Measurements from ENCODE around the gene PROM1. TPM values are rescaled to one million over a fixed set of nuclear protein-coding genes. Genes with fewer than 3 reads are reported as not detected.

The PROM1 gene
- total and polyA plus RNA-seq, 8 donors, result 3.5 to 124 (median 12.3) TPM

DNA sequence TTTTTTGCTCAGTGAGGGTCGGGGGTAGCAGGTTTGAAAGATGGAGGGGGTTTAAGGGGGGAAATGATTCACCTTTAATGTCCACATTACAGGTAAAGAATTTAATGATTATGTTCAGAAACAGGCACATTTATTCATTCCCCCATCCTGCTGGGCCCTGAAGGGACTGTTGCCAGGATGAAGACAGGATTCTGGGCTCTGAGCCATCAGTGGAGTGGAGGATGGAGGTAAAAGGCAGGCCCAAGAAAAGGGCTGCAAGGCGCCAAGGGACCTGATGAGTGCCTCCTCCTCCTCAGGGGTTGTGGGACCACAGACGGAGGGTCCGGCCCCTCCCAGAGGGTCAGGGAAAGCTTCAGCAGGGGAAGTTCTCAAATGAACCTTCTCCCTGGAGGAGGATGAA lies 40.4 kb upstream of the PROM1 start:
- peak in 1 of 2 donors; percentile 32 for DNase-seq
- H3K27me3 ChIP-seq, result no peaks in the 10 kb centered on the region
- intact Hi-C loops (cut with DNase I; ENCODE audit: low total_unique reads), result no loop called here
- TF ChIP-seq POLR2A (IDR thresholded peaks at IDR 0.05), result no peak
- no peak for TF ChIP-seq EP300 (IDR thresholded peaks at IDR 0.05)
- TF ChIP-seq, protein P1, sequence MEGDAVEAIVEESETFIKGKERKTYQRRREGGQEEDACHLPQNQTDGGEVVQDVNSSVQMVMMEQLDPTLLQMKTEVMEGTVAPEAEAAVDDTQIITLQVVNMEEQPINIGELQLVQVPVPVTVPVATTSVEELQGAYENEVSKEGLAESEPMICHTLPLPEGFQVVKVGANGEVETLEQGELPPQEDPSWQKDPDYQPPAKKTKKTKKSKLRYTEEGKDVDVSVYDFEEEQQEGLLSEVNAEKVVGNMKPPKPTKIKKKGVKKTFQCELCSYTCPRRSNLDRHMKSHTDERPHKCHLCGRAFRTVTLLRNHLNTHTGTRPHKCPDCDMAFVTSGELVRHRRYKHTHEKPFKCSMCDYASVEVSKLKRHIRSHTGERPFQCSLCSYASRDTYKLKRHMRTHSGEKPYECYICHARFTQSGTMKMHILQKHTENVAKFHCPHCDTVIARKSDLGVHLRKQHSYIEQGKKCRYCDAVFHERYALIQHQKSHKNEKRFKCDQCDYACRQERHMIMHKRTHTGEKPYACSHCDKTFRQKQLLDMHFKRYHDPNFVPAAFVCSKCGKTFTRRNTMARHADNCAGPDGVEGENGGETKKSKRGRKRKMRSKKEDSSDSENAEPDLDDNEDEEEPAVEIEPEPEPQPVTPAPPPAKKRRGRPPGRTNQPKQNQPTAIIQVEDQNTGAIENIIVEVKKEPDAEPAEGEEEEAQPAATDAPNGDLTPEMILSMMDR (IDR thresholded peaks at IDR 0.05), result no peak
- TF ChIP-seq POLR2AphosphoS5 (IDR thresholded peaks at IDR 0.05), result no peak
- no peaks in the 10 kb centered on the region for H3K9me3 ChIP-seq
- peak overlapping the region in 1 of 5 donors; percentile 39 for H3K27ac ChIP-seq
- H3K4me3 ChIP-seq, result no peak overlapping the region
- H3K36me3 ChIP-seq, result no peaks in the 10 kb centered on the region
- 79 to 91% (median 87%) methylated on average over 4 of the region's 4 CpGs for WGBS, 5 donors
- H3K4me1 ChIP-seq, result peaks cover 6 to 30% (median 13%) of the 10 kb centered on the region in 4 donors

DNA sequence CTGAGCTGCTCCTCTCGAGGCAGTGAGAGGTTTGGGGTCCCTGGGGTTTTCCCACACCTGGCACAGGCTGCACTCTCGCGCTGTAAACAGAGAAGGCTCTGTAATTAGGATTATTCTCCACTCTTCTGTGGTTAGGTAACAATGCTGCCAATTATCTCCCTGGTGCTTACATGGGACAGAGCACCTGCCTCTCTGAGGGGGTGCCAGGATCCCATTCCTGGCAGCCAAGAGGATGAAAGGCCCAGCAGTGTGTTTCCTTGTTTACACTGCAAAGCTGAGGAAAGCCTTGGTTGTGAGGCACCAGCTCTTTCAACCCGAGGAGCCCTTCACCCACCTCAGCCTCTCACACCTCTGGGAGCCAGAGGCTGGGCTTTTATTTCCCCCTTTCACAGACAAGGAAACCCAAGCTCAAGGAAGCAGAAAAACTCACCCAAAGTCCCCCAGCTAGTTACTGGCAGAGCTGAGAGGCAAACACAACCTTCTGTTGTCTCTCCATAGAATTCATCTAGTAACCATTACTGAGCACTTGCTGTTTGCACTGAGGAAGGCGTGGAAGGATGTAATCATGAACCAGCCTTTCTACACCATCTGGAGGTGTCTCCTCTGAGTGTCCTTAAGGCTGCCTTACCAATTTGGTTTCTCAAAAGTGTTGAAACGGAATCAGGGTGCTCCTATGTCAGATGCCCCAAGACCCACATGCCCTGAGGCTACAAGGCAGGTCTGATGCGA lies 39.7 kb upstream of the PROM1 start:
- TF ChIP-seq POLR2AphosphoS5 (IDR thresholded peaks at IDR 0.05), result peak in 1 of 3 donors; percentile 27
- TF ChIP-seq, protein P1 (IDR thresholded peaks at IDR 0.05), result no peak
- DNase-seq, result peak; percentile 39 to 47

DNA sequence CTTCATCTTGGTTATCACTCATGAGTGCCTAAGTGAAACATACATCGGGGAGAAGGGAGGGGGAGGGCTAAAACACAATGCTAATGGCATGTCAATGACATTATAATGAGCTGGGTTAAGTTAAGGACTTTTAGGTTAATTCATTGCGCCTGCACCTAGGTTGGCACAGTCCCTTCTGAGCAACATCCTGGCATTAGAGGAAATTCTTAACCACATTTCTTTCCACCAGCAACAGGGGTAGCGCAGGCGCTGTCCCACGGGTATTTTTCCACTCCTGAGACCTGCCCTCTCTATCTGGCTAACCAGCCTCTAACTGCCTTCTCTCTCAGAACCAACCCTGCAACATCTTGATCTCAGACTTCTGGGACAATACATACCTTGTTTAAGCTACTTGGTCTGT lies 39.0 kb upstream of the PROM1 start:
- H3K27me3 ChIP-seq, result no peaks in the 10 kb centered on the region
- H3K4me1 ChIP-seq, result peaks cover 0 to 25% (median 9%) of the 10 kb centered on the region in 4 donors

More for the DNA sequence above, 39.7 kb upstream of the PROM1 start:
- Histone ChIP-seq H3K9me3 (no peaks in the 10 kb centered on the region), H3K27me3 (no peaks in the 10 kb centered on the region), H3K4me1 (peaks cover 0 to 25% (median 9%) of the 10 kb centered on the region in 4 donors), H3K4me3 (no peak overlapping the region), H3K36me3 (no peaks in the 10 kb centered on the region), H3K27ac (peak overlapping the region in 2 of 5 donors; percentile 39 to 50)
- intact Hi-C loops (cut with DNase I; ENCODE audit: low total_unique reads), result no loop called here
- 50 to 76% (median 54%) methylated on average over 7 of the region's 7 CpGs for WGBS, 5 donors

DNA sequence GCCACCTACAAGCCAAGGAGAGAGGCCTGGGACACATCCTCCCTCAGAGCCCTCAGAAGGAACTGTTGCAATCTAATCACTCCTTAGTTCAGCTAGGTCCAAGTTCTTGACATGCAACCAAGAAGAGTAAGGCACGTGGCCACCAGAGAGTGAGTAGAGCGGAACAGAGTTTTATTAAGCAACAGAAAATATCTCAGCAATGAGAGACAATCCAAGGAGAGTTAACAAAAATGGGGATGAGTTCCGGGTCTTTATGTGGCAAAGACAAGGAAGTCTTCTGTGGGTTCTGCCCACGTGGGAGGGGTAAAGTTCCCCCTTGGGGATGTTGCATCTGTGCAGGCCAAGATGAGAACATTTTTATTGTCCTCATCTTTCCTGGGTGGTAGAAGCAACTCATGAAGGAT lies 38.5 kb upstream of the PROM1 start:
- Histone ChIP-seq H3K27ac (peak overlapping the region in 1 of 5 donors; percentile 39), H3K4me3 (no peak overlapping the region), H3K9me3 (no peaks in the 10 kb centered on the region), H3K4me1 (peaks cover 0 to 25% (median 9%) of the 10 kb centered on the region in 4 donors), H3K27me3 (no peaks in the 10 kb centered on the region), H3K36me3 (no peaks in the 10 kb centered on the region)
- TF ChIP-seq, protein P1 (IDR thresholded peaks at IDR 0.05), result no peak
- TF ChIP-seq POLR2AphosphoS5 (IDR thresholded peaks at IDR 0.05), result no peak
- no peak for TF ChIP-seq EP300 (IDR thresholded peaks at IDR 0.05)
- TF ChIP-seq POLR2A (IDR thresholded peaks at IDR 0.05), result no peak
- intact Hi-C loops (cut with DNase I; ENCODE audit: low total_unique reads), result no loop called here
- WGBS, 5 donors, result 74 to 84% (median 75%) methylated on average over 4 of the region's 4 CpGs
- no peak for DNase-seq

More for the DNA sequence above, 39.0 kb upstream of the PROM1 start:
- TF ChIP-seq, protein P1 (IDR thresholded peaks at IDR 0.05), result no peak
- TF ChIP-seq POLR2AphosphoS5 (IDR thresholded peaks at IDR 0.05) (no peak), POLR2A (IDR thresholded peaks at IDR 0.05) (no peak), EP300 (IDR thresholded peaks at IDR 0.05) (no peak)
- 65 to 85% (median 72%) methylated on average over 5 of the region's 5 CpGs for WGBS, 5 donors
- H3K9me3 ChIP-seq, result no peaks in the 10 kb centered on the region
- H3K4me3 ChIP-seq, result no peak overlapping the region
- intact Hi-C loops (cut with DNase I; ENCODE audit: low total_unique reads), result no loop called here
- no peak for DNase-seq
- no peaks in the 10 kb centered on the region for H3K36me3 ChIP-seq
- H3K27ac ChIP-seq, result peak overlapping the region in 2 of 5 donors; percentile 39 to 50
